Measurements from ENCODE around the gene FN1.

DNA sequence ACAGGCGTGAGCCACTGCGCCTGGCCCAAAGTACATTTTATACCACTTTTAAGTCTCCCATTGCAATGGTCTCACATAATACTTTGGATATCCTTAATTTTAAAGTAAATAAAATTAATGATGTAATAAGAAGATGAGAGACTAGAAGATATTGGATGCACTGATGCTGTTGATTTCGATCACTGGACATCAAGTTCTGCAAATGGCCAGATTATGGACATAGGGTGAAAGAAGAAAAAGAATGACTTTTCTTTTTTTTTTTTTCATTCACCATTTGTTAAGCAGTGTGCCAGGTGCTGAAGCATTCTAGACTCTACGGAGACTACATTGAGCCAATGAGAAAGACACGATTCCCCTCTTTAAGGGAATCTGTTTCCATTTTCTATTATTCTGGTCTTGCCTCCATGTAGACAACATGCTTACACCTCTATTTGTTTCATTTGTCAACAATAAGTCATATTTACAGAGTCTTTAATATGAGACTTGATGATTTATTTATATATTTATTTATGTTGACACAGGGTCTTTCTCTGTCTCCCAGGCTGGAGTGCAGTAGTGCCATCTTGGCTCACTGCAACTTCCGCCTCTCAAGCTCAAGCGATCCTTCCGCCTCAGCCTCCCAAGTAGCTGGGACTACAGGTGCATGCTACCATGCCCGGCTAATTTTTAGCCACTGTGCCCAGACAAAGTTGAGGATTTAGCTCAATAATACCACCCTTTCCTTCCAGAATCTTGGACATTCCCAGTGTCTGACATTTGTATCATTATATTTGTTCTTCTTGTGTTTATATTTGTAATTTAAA is 23.7 kb downstream of the FN1 start:
- TF ChIP-seq, protein P1, sequence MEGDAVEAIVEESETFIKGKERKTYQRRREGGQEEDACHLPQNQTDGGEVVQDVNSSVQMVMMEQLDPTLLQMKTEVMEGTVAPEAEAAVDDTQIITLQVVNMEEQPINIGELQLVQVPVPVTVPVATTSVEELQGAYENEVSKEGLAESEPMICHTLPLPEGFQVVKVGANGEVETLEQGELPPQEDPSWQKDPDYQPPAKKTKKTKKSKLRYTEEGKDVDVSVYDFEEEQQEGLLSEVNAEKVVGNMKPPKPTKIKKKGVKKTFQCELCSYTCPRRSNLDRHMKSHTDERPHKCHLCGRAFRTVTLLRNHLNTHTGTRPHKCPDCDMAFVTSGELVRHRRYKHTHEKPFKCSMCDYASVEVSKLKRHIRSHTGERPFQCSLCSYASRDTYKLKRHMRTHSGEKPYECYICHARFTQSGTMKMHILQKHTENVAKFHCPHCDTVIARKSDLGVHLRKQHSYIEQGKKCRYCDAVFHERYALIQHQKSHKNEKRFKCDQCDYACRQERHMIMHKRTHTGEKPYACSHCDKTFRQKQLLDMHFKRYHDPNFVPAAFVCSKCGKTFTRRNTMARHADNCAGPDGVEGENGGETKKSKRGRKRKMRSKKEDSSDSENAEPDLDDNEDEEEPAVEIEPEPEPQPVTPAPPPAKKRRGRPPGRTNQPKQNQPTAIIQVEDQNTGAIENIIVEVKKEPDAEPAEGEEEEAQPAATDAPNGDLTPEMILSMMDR (IDR thresholded peaks at IDR 0.05) = no peak
- no peak for TF ChIP-seq POLR2A (IDR thresholded peaks at IDR 0.05)
- TF ChIP-seq EP300 (IDR thresholded peaks at IDR 0.05) = no peak
